Astrocyte of the hippocampus (primary cell): ENCODE measurements around the gene SPDEF.
A peak's percentile ranks its signal among the peaks of the same experiment; 100 is the strongest.

ENCODE experiments used
- DNase-seq: peaks from one replicate; pipeline ENCODE4 v3.0.0; 2011; ENCODE audit warnings: low read depth, low spot score

The SPDEF gene

GRCh38 chr6:34583861-34584604, 27.9 kb upstream of the SPDEF start:
- no peak for DNase-seq

GRCh38 chr6:34583461-34583860, 27.3 kb upstream of the SPDEF start:
- DNase-seq = no peak

- no peak for DNase-seq
Measured at GRCh38 chr6:34581561-34581920, 25.4 kb upstream of the SPDEF start.

- DNase-seq = peak; percentile 29
Measured at GRCh38 chr6:34580707-34581560, 24.8 kb upstream of the SPDEF start.

GRCh38 chr6:34578445-34579262, 22.5 kb upstream of the SPDEF start:
- no peak for DNase-seq

- DNase-seq = no peak
Measured at GRCh38 chr6:34576286-34576955, 20.3 kb upstream of the SPDEF start.

- no peak for DNase-seq
Measured at GRCh38 chr6:34575326-34575725, 19.2 kb upstream of the SPDEF start.

GRCh38 chr6:34574647-34575293, 18.6 kb upstream of the SPDEF start:
- no peak for DNase-seq

- DNase-seq = no peak
Measured at GRCh38 chr6:34573567-34574183, 17.5 kb upstream of the SPDEF start.

GRCh38 chr6:34572585-34572984, 16.5 kb upstream of the SPDEF start:
- DNase-seq = no peak

- DNase-seq = no peak
Measured at GRCh38 chr6:34572021-34572420, 15.9 kb upstream of the SPDEF start.

- DNase-seq = no peak
Measured at GRCh38 chr6:34571388-34571787, 15.3 kb upstream of the SPDEF start.

GRCh38 chr6:34570066-34570833, 14.1 kb upstream of the SPDEF start:
- no peak for DNase-seq

GRCh38 chr6:34569361-34569973, 13.3 kb upstream of the SPDEF start:
- no peak for DNase-seq

- DNase-seq = no peak
Measured at GRCh38 chr6:34568341-34569201, 12.4 kb upstream of the SPDEF start.

- no peak for DNase-seq
Measured at GRCh38 chr6:34566830-34567546, 10.9 kb upstream of the SPDEF start.

GRCh38 chr6:34565722-34566137, 9.6 kb upstream of the SPDEF start:
- DNase-seq = no peak

- no peak for DNase-seq
Measured at GRCh38 chr6:34564181-34564580, 8.1 kb upstream of the SPDEF start.
